Uterus (tissue), 4 donors: ENCODE results near the gene KCNMB2. TPM values are rescaled to one million over a fixed set of nuclear protein-coding genes. Genes with fewer than 3 reads are reported as not detected.
"Not testable (repeated sequence)": the region's sequence is repeated elsewhere in the genome, so short reads cannot be mapped to it uniquely, and the experiment has no call there.

ENCODE experiments used
- DNase-seq, 2 donors: peaks; one replicate each; pipeline ENCODE4 v3.0.0-alpha.2; 2019 to 2020
- H3K27ac ChIP-seq, 2 donors: fragments of 200-600 bp; sonication (generic); 1 replicate in 1 of 2; 2 replicates in 1 of 2; pipeline ENCODE4 v1.5.1; 2016 to 2018
- H3K27me3 ChIP-seq, 2 donors: fragments of 200-600 bp; sonication (generic); one replicate each; pipeline ENCODE4 v1.5.1; 2018 to 2019; ENCODE audit warnings: control low read depth in 1 of 2
- H3K36me3 ChIP-seq, 2 donors: fragments of 200-600 bp; sonication (generic); one replicate each; pipeline ENCODE4 v1.5.1; 2019; ENCODE audit warnings: control low read depth in 1 of 2
- H3K4me1 ChIP-seq, 2 donors: fragments of 200-600 bp; sonication (generic); one replicate each; pipeline ENCODE4 v1.5.1; 2018 to 2019; ENCODE audit warnings: control low read depth in 1 of 2
- H3K4me3 ChIP-seq, 2 donors: fragments of 200-600 bp; sonication (generic); 1 replicate in 1 of 2; 2 replicates in 1 of 2; pipeline ENCODE4 v1.5.1; 2018 to 2019; ENCODE audit warnings: mild to moderate bottlenecking in 1 of 2
- H3K9me3 ChIP-seq, 2 donors: fragments of 200-600 bp; sonication (generic); one replicate each; pipeline ENCODE4 v1.5.1; 2019; ENCODE audit warnings: control low read depth in 1 of 2
- POLR2A ChIP-seq, 2 donors: fragments of 450-650 bp; IDR thresholded peaks; one replicate each; pipeline ENCODE4 v1.6.1; 2016; ENCODE audit warnings: antibody characterized with exemption in 2 of 2, mild to moderate bottlenecking in 1 of 2, moderate library complexity in 1 of 2
- intact Hi-C: fragments of 100-400 bp; cut with DNase I; formaldehyde crosslinking; loops from one replicate; pipeline ENCODE4 v1.15.1; 2023; ENCODE audit warnings: low total_unique reads
- total RNA-seq, 4 donors: library from RNA; depleted of rRNA in 3 of 4; stranded (reverse); fragments of >200 nt in 3 of 4; gene quantifications; one replicate each; pipeline versions ENCODE4 v1.1.0 to v1.2.4, GENCODE V29; 2014 to 2023
- TF ChIP-seq, protein P1 (sequence below), 4 experiments: fragments of 200-600 bp in 2 of 4; fragments of 450-650 bp in 2 of 4; sonication (generic) in 2 of 4; IDR thresholded peaks; one replicate each; pipeline ENCODE4 v1.5.1; 2016 to 2019; ENCODE audit warnings: antibody characterized with exemption in 4 of 4, mild to moderate bottlenecking in 2 of 4, moderate library complexity in 1 of 4
- donor health status: DM: yes; HTN: yes; CAD: no.

Gene KCNMB2
- total RNA-seq, 4 donors from 2014 or later, result 0.29 to 12.7 (median 1.4) TPM

DNA sequence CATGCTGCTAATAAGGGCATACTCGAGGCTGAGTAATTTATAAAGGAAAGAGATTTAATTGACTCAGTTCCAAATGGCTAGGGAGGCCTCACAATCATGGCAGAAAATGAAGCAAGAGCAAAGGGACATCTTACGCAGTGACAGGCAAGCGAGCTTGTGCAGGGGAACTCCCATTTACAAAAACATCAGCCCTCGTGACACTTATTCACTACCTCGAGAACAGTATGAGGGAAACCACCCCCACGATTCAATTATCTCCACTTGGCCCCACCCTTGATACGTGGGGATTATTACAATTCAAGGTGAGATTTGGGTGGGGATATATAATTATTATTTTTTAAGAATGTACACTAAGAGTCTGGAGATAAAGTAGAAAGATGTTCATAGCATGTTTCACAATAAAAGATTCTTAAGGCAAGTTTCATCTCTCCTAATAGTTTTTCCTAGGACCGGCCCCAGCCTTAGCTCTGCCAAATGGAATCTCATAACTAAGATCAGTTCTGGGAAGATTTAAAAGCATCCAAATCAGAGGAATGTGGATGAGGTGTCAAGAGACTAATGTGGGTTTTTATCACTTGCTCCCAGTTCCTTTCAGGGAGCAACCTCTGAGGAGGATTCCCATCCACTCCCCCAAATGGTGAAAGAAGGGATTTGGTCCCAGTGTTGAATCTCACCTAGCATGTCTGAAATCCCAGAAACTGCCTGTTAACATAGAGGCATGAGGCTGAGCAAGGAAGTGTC is 314.4 kb downstream of the KCNMB2 start:
- Histone ChIP-seq H3K4me1 (peaks cover 0 to 2% of the 10 kb centered on the region in 2 donors), H3K36me3 (no peaks in the 10 kb centered on the region), H3K27me3 (no peaks in the 10 kb centered on the region), H3K27ac (no peak overlapping the region), H3K4me3 (no peak overlapping the region), H3K9me3 (no peaks in the 10 kb centered on the region)
- TF ChIP-seq, protein P1, sequence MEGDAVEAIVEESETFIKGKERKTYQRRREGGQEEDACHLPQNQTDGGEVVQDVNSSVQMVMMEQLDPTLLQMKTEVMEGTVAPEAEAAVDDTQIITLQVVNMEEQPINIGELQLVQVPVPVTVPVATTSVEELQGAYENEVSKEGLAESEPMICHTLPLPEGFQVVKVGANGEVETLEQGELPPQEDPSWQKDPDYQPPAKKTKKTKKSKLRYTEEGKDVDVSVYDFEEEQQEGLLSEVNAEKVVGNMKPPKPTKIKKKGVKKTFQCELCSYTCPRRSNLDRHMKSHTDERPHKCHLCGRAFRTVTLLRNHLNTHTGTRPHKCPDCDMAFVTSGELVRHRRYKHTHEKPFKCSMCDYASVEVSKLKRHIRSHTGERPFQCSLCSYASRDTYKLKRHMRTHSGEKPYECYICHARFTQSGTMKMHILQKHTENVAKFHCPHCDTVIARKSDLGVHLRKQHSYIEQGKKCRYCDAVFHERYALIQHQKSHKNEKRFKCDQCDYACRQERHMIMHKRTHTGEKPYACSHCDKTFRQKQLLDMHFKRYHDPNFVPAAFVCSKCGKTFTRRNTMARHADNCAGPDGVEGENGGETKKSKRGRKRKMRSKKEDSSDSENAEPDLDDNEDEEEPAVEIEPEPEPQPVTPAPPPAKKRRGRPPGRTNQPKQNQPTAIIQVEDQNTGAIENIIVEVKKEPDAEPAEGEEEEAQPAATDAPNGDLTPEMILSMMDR (IDR thresholded peaks at IDR 0.05), result no peak
- no peak for TF ChIP-seq POLR2A (IDR thresholded peaks at IDR 0.05)
- intact Hi-C loops, result no loop called here
- DNase-seq, result peak in 1 of 2 donors; percentile 22

DNA sequence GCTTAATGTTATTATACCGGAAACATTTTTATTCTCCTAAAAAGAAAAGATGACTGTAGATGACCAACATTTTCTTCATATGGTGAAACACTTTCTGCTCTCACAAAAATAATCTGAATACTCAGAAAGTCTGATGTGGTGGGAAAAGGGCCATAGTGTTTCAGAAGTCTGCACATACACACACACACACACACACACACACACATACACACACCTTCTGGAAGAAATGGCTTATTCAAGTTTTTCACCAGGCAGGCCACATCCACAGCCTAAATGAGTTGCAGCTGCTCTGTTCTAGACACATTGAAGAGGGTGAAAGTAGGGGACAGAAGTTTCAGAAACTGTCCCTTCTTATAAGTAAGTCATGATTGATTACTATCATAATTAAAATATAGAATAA is 315.3 kb downstream of the KCNMB2 start:
- Histone ChIP-seq H3K9me3 (no peaks in the 10 kb centered on the region), H3K27me3 (no peaks in the 10 kb centered on the region), H3K4me1 (no peaks in the 10 kb centered on the region), H3K27ac (no peak overlapping the region), H3K36me3 (no peaks in the 10 kb centered on the region), H3K4me3 (no peak overlapping the region)
- TF ChIP-seq, protein P1 (IDR thresholded peaks at IDR 0.05), result no peak
- TF ChIP-seq POLR2A (IDR thresholded peaks at IDR 0.05), result no peak
- DNase-seq, result no peak
- intact Hi-C loops, result no loop called here

DNA sequence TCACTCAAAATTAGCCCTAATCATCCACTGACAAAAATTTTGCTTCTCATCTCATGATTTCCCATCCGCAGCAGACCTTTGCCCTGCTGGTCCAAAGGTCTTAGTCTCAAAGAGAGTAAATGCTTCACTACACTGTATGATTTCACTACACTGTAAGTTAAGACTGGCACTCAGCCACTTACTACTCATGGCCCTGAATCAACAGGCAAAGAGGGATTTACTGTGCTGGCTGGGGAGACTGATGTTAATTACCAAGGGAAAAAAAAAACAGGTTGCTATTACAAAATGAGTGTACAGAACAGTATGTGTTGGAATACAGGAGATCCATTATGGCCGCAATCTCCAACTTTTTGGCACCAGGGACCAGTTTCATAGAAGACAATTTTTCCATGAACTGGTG is 320.6 kb downstream of the KCNMB2 start:
- H3K9me3 ChIP-seq, result no peaks in the 10 kb centered on the region
- H3K4me3 ChIP-seq, result no peak overlapping the region
- no peak for DNase-seq
- no peaks in the 10 kb centered on the region for H3K27me3 ChIP-seq
- H3K27ac ChIP-seq, result no peak overlapping the region
- intact Hi-C loops, result no loop called here
- no peaks in the 10 kb centered on the region for H3K4me1 ChIP-seq
- H3K36me3 ChIP-seq, result no peaks in the 10 kb centered on the region
- TF ChIP-seq, protein P1 (IDR thresholded peaks at IDR 0.05), result no peak
- TF ChIP-seq POLR2A (IDR thresholded peaks at IDR 0.05), result no peak

DNA sequence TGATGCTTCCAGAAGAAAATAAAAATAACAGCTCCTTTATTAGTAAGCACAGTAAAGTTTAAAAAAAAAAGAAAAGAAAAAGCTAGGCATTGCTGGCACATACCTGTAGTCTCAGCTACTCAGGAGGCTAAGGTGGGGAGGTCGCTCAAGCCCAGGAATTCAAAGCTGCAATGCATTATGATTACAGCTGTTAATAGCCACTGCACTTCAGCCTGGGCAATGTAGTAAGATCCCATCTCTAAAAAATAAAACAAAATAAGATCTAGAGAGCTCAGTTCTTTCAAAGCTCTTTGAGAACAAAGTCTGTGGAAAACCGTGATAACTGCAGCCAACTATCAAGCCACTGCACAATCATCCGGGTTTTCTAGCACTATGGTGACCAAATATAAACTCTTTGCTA is 323.1 kb downstream of the KCNMB2 start:
- Histone ChIP-seq H3K27me3 (no peaks in the 10 kb centered on the region), H3K36me3 (no peaks in the 10 kb centered on the region), H3K9me3 (no peaks in the 10 kb centered on the region), H3K4me3 (no peak overlapping the region), H3K27ac (no peak overlapping the region), H3K4me1 (no peaks in the 10 kb centered on the region)
- no peak for DNase-seq
- no peak for TF ChIP-seq POLR2A (IDR thresholded peaks at IDR 0.05)
- TF ChIP-seq, protein P1 (IDR thresholded peaks at IDR 0.05), result no peak
- intact Hi-C loops, result no loop called here

DNA sequence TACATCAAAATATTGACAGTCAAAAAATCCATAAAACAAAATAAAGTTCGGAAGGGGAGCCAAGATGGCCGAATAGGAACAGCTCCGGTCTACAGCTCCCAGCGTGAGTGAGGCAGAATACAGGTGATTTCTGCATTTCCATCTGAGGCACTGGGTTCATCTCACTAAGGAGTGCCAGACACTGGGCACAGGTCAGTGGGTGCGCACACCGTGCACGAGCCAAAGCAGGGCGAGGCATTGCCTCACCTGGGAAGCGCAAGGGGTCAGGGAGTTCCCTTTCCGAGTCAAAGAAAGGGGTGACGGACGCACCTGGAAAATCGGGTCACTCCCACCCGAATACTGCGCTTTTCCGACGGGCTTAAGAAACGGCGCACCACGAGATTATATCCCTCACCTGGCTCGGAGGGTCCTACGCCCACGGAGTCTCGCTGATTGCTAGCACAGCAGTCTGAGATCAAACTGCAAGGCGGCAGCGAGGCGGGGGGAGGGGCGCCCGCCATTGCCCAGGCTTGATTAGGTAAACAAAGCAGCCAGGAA is 323.7 kb downstream of the KCNMB2 start:
- H3K27ac ChIP-seq, H3K4me3 ChIP-seq, H3K36me3 ChIP-seq, DNase-seq, H3K27me3 ChIP-seq, H3K4me1 ChIP-seq, H3K9me3 ChIP-seq, intact Hi-C loops: not testable (repeated sequence)
